CD4-positive, alpha-beta T cell (primary cell): Measurements from ENCODE around the gene SLC2A10. TPM values are rescaled to one million over a fixed set of nuclear protein-coding genes. Genes with fewer than 3 reads are reported as not detected.

ENCODE experiments used
- ATAC-seq: fragments of 200-7000 bp; cut with Tn5 transposase; one replicate; pipeline ENCODE4 v1.10.0; 2022; ENCODE audit warnings: mild to moderate bottlenecking; ENCODE audit not compliant: poor library complexity
- CTCF ChIA-PET: fragments of 350-600 bp; sonication (Branson Sonifier 250); formaldehyde crosslinking; loops from one replicate; lab custom pipeline; 2021; ENCODE audit warnings: antibody characterized with exemption, inconsistent platforms; lab: Charles Lee
- POLR2A ChIA-PET: fragments of 350-600 bp; sonication (Branson Sonifier 250); formaldehyde crosslinking; loops from one replicate; lab custom pipeline; 2021; ENCODE audit warnings: antibody characterized with exemption, inconsistent platforms; lab: Charles Lee
- DNase-seq, 14 experiments: peaks; one replicate each; pipeline ENCODE4 v3.0.0-alpha.2; 2013 to 2020; ENCODE audit warnings: mixed read lengths in 2 of 14
- H3K27ac ChIP-seq, 2 donors: one replicate each; pipeline versions ENCODE4 v1.5.1 to v1.7.0; 2013; ENCODE audit warnings: low read length in 2 of 2, low read depth in 1 of 2, mild to moderate bottlenecking in 1 of 2
- H3K27me3 ChIP-seq, 2 experiments: 1 replicate in 1 of 2; 2 replicates in 1 of 2; pipeline versions ENCODE4 v1.6.1 to v1.7.0; 2013; ENCODE audit warnings: low read length in 2 of 2, control low read depth in 1 of 2, mild to moderate bottlenecking in 1 of 2, moderate library complexity in 1 of 2; ENCODE audit not compliant: insufficient read depth in 2 of 2, control insufficient read depth in 1 of 2
- H3K36me3 ChIP-seq: one replicate; pipeline ENCODE4 v1.6.1; 2013; ENCODE audit warnings: low read length, control low read depth; ENCODE audit not compliant: insufficient read depth
- H3K4me1 ChIP-seq: one replicate; pipeline ENCODE4 v1.6.1; 2013; ENCODE audit warnings: low read length, control low read depth; ENCODE audit not compliant: insufficient read depth
- H3K4me3 ChIP-seq: one replicate; pipeline ENCODE4 v1.5.1; 2013; ENCODE audit warnings: mild to moderate bottlenecking, low read length, moderate library complexity
- H3K9me3 ChIP-seq, 2 experiments: 1 replicate in 1 of 2; 2 replicates in 1 of 2; pipeline versions ENCODE4 v1.6.1 to v1.7.0; 2013; ENCODE audit warnings: low read length in 2 of 2, mild to moderate bottlenecking in 2 of 2, control low read depth in 1 of 2, moderate library complexity in 1 of 2; ENCODE audit not compliant: control insufficient read depth in 1 of 2, insufficient read depth in 1 of 2
- H3K27ac Mint-ChIP-seq: one replicate; pipeline ENCODE4 v1.8.0; 2020; ENCODE audit warnings: mixed read lengths
- H3K27me3 Mint-ChIP-seq: one replicate; pipeline ENCODE4 v1.8.0; 2021; ENCODE audit warnings: mixed read lengths
- H3K36me3 Mint-ChIP-seq: one replicate; pipeline ENCODE4 v1.8.0; 2021; ENCODE audit warnings: low read depth, mixed read lengths
- H3K4me1 Mint-ChIP-seq: one replicate; pipeline ENCODE4 v1.8.0; 2021; ENCODE audit warnings: low read depth, mixed read lengths
- H3K4me3 Mint-ChIP-seq: one replicate; pipeline ENCODE4 v1.8.0; 2020; ENCODE audit warnings: mild to moderate bottlenecking, mixed read lengths
- H3K9me3 Mint-ChIP-seq: one replicate; pipeline ENCODE4 v1.8.0; 2020; ENCODE audit warnings: mixed read lengths
- intact Hi-C, 2 experiments: fragments of 100-400 bp; cut with DNase I in 1 of 2; cut with micrococcal nuclease in 1 of 2; formaldehyde crosslinking; loops; one replicate each; pipeline versions ENCODE4 v1.15.1 to v1.9.0; 2023 to 2025; cut with DNase I, micrococcal nuclease
- total RNA-seq, 174 experiments: library from RNA in 2 of 174; stranded (reverse) in 2 of 174; gene quantifications; one replicate each; pipeline ENCODE4 v1.2.3 and lab custom pipeline; 2021 to 2026
- TF ChIP-seq, protein P1 (sequence below): fragments of 200-600 bp; IDR thresholded peaks from one replicate; pipeline ENCODE4 v1.8.0; 2022; ENCODE audit warnings: antibody characterized with exemption, mild to moderate bottlenecking

The SLC2A10 gene
- total RNA-seq, 2 experiments from 2014 or later: not detected

DNA sequence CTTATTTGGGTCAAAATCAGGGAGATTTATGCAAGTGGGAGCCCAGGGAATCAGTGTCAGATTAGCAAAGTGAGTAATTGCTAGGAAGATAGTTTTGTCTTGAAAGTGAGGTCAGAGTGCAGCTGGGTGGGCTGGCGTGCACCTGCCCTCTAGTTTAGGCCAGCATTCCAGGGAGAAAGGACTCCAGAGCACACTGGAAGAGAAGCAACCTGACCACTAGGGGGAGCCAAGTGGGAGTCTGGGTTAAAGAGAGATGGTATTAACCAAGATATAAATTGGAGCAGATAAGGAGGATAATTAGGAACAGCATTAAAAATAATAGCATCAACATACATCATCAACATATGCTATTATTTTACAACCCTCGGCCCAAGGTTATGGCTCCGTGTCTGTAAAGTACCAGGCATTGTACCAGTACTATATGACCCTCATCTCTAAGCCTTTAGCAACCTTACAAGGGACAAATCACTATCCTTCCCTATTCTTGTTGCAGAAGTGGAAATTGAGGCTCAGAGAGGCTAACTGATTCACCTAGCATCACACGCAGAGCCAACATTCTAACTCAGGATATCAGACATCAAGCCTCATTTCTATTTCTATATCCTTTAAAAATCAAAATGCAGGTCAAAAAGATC is 57.8 kb downstream of the SLC2A10 start:
- Histone ChIP-seq H3K27me3 (peaks cover 0 to 3% of the 10 kb centered on the region in 2 experiments), H3K36me3 (no peaks in the 10 kb centered on the region), H3K4me1 (no peaks in the 10 kb centered on the region), H3K27ac (no peak overlapping the region), H3K4me3 (no peak overlapping the region), H3K9me3 (no peaks in the 10 kb centered on the region)
- Mint-ChIP-seq H3K4me3 (no peak overlapping the region), H3K27me3 (peaks cover 33% of the 10 kb centered on the region), H3K27ac (no peak overlapping the region), H3K4me1 (no peaks in the 10 kb centered on the region), H3K9me3 (no peaks in the 10 kb centered on the region), H3K36me3 (no peaks in the 10 kb centered on the region)
- TF ChIP-seq, protein P1, sequence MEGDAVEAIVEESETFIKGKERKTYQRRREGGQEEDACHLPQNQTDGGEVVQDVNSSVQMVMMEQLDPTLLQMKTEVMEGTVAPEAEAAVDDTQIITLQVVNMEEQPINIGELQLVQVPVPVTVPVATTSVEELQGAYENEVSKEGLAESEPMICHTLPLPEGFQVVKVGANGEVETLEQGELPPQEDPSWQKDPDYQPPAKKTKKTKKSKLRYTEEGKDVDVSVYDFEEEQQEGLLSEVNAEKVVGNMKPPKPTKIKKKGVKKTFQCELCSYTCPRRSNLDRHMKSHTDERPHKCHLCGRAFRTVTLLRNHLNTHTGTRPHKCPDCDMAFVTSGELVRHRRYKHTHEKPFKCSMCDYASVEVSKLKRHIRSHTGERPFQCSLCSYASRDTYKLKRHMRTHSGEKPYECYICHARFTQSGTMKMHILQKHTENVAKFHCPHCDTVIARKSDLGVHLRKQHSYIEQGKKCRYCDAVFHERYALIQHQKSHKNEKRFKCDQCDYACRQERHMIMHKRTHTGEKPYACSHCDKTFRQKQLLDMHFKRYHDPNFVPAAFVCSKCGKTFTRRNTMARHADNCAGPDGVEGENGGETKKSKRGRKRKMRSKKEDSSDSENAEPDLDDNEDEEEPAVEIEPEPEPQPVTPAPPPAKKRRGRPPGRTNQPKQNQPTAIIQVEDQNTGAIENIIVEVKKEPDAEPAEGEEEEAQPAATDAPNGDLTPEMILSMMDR: peak; percentile 66
- POLR2A ChIA-PET: no interaction called here
- no peak for ATAC-seq
- CTCF ChIA-PET: no interaction called here
- peak in 5 of 14 experiments; percentile 7 to 31 (median 19) for DNase-seq
- intact Hi-C loops: no loop called here

DNA sequence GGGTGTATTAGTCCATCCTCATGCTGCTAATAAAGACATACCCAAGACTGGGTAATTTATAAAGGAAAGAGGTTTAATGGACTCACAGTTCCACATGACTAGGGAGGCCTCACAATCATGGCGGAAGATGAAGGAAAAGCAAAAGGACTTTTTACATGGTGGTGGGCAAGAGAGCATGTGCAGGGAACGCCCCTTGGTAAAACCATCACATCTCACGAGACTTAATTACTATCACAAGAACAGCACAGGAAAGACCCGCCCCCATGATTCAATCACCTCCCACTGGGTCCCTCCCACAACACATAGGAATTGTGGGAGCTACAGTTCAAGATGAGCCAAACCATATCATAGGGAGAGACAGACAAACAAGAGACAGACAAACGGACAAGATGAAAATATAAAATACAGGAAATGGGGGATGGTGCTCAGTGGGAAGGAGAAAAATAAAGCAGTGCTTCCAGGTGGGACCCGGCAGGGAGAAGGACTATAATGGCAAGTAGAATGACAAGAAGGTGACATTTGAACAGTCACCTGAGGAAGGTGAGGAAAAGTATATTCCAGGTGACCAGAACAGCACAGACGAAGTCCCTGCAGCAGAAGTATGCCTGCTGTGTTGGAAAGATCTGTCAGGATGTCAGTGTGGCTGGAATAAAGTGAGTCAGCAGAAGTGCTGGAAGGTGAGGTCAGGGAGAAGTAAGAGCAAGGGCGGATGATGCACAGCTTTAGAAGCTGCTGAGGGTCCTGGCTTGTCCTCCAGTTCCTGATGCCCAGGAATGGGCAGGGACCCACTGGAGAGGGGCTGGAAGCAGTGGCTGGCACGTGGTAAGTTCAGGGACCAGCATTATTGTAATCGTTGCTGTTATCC is 61.1 kb downstream of the SLC2A10 start:
- H3K27ac ChIP-seq: no peak overlapping the region
- H3K27me3 ChIP-seq: peaks cover 0 to 8% of the 10 kb centered on the region in 2 experiments
- intact Hi-C loops: no loop called here
- no peaks in the 10 kb centered on the region for H3K9me3 Mint-ChIP-seq
- H3K36me3 ChIP-seq: no peaks in the 10 kb centered on the region
- H3K27ac Mint-ChIP-seq: no peak overlapping the region
- ATAC-seq (no peak), DNase-seq (no peak)
- CTCF ChIA-PET: no interaction called here
- H3K27me3 Mint-ChIP-seq: peaks cover 49% of the 10 kb centered on the region
- no peak overlapping the region for H3K4me3 Mint-ChIP-seq
- H3K9me3 ChIP-seq: no peaks in the 10 kb centered on the region
- H3K4me3 ChIP-seq: no peak overlapping the region
- no peaks in the 10 kb centered on the region for H3K4me1 ChIP-seq
- TF ChIP-seq, protein P1: no peak
- POLR2A ChIA-PET: no interaction called here
- H3K36me3 Mint-ChIP-seq: no peaks in the 10 kb centered on the region
- H3K4me1 Mint-ChIP-seq: no peaks in the 10 kb centered on the region

DNA sequence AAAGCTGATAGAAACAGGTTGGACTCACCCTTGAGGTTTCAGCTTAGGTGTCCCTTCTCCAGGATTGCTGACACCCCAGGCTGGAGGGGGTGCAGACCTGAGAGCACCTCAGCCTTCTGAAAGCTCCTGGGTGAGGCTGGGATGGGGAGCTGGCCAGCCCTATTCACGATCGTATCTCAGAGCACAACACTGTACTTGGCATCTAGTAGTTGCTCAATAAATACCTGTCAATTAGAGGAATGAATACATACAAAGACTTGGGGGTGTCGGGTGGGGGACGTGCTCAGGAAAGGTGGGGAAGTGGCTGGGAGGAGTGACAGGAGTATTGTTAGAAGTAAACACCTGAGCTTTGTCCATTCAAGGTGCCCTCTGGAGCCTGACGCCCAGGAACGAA is 61.7 kb downstream of the SLC2A10 start:
- ChIA-PET POLR2A (no interaction called here), CTCF (no interaction called here)
- intact Hi-C loops: no loop called here
- H3K27me3 Mint-ChIP-seq: peaks cover 55% of the 10 kb centered on the region
- H3K4me3 Mint-ChIP-seq: no peak overlapping the region
- no peaks in the 10 kb centered on the region for H3K4me1 Mint-ChIP-seq
- TF ChIP-seq, protein P1: no peak
- H3K9me3 Mint-ChIP-seq: no peaks in the 10 kb centered on the region
- no peaks in the 10 kb centered on the region for H3K4me1 ChIP-seq
- H3K27me3 ChIP-seq: peaks cover 0 to 11% of the 10 kb centered on the region in 2 experiments
- no peak for DNase-seq
- ATAC-seq: no peak
- no peak overlapping the region for H3K27ac Mint-ChIP-seq
- no peaks in the 10 kb centered on the region for H3K9me3 ChIP-seq
- no peak overlapping the region for H3K4me3 ChIP-seq
- H3K36me3 ChIP-seq: no peaks in the 10 kb centered on the region
- no peaks in the 10 kb centered on the region for H3K36me3 Mint-ChIP-seq
- H3K27ac ChIP-seq: no peak overlapping the region
